ENCODE results near the gene SPINT2.

SPINT2 gene

DNA sequence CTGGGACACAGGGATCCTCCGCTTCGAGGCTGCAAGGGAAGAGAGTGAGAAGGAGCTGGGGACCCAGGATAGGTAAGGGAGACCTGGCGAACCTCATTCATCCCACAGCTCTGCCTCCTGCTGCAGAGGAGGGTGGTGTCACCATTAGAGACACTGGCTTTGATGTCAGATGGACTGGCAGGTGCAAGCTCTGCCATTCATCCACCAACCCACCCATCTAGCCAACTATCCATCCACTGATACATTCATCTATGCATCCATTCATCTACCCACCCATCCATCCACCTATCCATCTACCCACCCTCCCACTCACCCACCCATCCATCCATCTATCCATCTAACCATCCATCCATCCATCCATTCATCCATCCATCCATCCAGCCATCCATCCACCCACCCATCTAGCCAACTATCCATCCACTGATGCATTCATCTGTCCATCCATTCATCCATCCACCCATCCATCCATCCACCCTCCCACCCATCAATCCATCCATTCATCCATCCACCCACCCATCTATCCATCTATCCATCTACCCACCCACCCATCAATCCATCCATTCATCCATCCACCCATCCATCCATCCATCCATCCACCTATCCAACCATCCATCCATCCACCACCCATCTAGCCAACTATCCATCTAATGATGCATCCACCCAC is 45.4 kb downstream of the SPINT2 start:
- H3K27me3 ChIP-seq (replicated peaks in 2 of 5; ENCODE audit: control insufficient read depth in 4 of 5, insufficient read depth in 5 of 5, low read length in 4 of 5): no peaks in the 10 kb centered on the region
- DNase-seq: no peak
- no peak overlapping the region for H3K27ac ChIP-seq (ENCODE audit: insufficient read depth in 1 of 2, low read depth in 1 of 2, low read length in 2 of 2, poor library complexity in 1 of 2, severe bottlenecking in 2 of 2)
- H3K4me3 ChIP-seq (ENCODE audit: control insufficient read depth in 1 of 7, extremely low read depth in 1 of 7, insufficient read depth in 4 of 7, low read depth in 2 of 7, low read length in 6 of 7): no peak overlapping the region
- 97% methylated on average over 3 of the region's 3 CpGs for WGBS (ENCODE audit: insufficient coverage)
- peaks cover 0 to 16% (median under 1%) of the 10 kb centered on the region in 4 experiments for H3K4me1 ChIP-seq (ENCODE audit: control extremely low read depth in 1 of 4, control insufficient read depth in 4 of 4, insufficient read depth in 4 of 4, low read length in 3 of 4)
- peaks cover 0 to 36% (median 18%) of the 10 kb centered on the region in 4 experiments for H3K36me3 ChIP-seq (ENCODE audit: control insufficient read depth in 4 of 4, insufficient read depth in 4 of 4, low read length in 3 of 4)
- no peaks in the 10 kb centered on the region for H3K9me3 ChIP-seq (ENCODE audit: control extremely low read depth in 1 of 5, control insufficient read depth in 4 of 5, insufficient read depth in 2 of 5, low read depth in 1 of 5, low read length in 4 of 5)
- POLR2A ChIA-PET: no interaction called here
- CTCF ChIA-PET: interaction anchor here (1.2 to 2.8 kb wide), 3 partner anchors 11 to 65 kb away, joined by 3 to 8 read pairs (median 3); no protein-coding TSS in a partner anchor

DNA sequence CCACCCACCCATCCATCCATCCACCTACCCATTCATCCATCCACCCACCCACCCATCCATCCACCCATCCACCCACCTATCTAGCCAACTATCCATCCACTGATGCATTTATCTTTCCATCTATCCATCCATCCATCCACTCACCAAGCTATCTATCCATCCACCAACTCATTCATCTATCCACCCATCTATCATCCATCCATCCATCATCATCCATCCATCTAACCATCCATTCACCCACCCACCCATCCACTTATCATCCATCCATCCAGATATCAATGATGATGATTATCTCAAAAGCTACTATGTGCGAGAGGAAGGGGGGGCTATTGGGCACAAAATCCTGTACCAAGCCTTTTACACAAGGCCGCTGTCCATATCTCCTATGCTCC is 45.9 kb downstream of the SPINT2 start:
- Histone ChIP-seq H3K36me3 (ENCODE audit: control insufficient read depth in 4 of 4, insufficient read depth in 4 of 4, low read length in 3 of 4) (peaks cover 0 to 32% (median 18%) of the 10 kb centered on the region in 4 experiments), H3K27me3 (replicated peaks in 2 of 5; ENCODE audit: control insufficient read depth in 4 of 5, insufficient read depth in 5 of 5, low read length in 4 of 5) (no peaks in the 10 kb centered on the region), H3K4me3 (ENCODE audit: control insufficient read depth in 1 of 7, extremely low read depth in 1 of 7, insufficient read depth in 4 of 7, low read depth in 2 of 7, low read length in 6 of 7) (no peak overlapping the region), H3K9me3 (ENCODE audit: control extremely low read depth in 1 of 5, control insufficient read depth in 4 of 5, insufficient read depth in 2 of 5, low read depth in 1 of 5, low read length in 4 of 5) (no peaks in the 10 kb centered on the region), H3K4me1 (ENCODE audit: control extremely low read depth in 1 of 4, control insufficient read depth in 4 of 4, insufficient read depth in 4 of 4, low read length in 3 of 4) (peaks cover 0 to 21% (median 4%) of the 10 kb centered on the region in 4 experiments), H3K27ac (ENCODE audit: insufficient read depth in 1 of 2, low read depth in 1 of 2, low read length in 2 of 2, poor library complexity in 1 of 2, severe bottlenecking in 2 of 2) (no peak overlapping the region)
- WGBS (ENCODE audit: insufficient coverage): 100% methylated on average over 1 of the region's 2 CpGs
- DNase-seq: no peak
- ChIA-PET POLR2A (no interaction called here), CTCF (interaction anchor here (0.9 to 2.8 kb wide), 3 partner anchors 11 to 65 kb away, joined by 3 to 8 read pairs (median 3); no protein-coding TSS in a partner anchor)

DNA sequence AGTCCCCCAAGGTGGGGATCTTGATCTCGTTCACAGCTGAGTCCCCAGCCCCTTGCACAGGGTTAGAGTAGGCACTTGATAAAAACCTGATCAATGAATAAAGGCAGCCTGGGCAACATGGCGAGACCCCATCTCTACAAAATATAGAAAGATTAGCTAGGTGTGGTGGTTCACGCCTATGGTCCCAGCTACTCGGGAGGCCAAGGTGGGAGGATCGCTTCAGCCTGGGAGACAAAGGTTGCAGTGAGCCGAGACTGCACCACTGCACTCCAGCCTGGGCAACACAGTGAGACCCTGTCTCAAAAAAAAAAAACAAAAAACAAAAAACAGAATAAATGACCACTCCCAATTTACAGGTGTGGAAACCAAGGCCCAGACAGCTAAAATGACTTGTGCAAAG is 46.6 kb downstream of the SPINT2 start:
- no peak overlapping the region for H3K27ac ChIP-seq (ENCODE audit: insufficient read depth in 1 of 2, low read depth in 1 of 2, low read length in 2 of 2, poor library complexity in 1 of 2, severe bottlenecking in 2 of 2)
- 100% methylated on average over 2 of the region's 6 CpGs for WGBS (ENCODE audit: insufficient coverage)
- no peak overlapping the region for H3K4me3 ChIP-seq (ENCODE audit: control insufficient read depth in 1 of 7, extremely low read depth in 1 of 7, insufficient read depth in 4 of 7, low read depth in 2 of 7, low read length in 6 of 7)
- POLR2A ChIA-PET: no interaction called here
- DNase-seq: no peak
- peaks cover 0 to 27% (median 17%) of the 10 kb centered on the region in 4 experiments for H3K36me3 ChIP-seq (ENCODE audit: control insufficient read depth in 4 of 4, insufficient read depth in 4 of 4, low read length in 3 of 4)
- H3K9me3 ChIP-seq (ENCODE audit: control extremely low read depth in 1 of 5, control insufficient read depth in 4 of 5, insufficient read depth in 2 of 5, low read depth in 1 of 5, low read length in 4 of 5): no peaks in the 10 kb centered on the region
- peaks cover 0 to 24% (median 7%) of the 10 kb centered on the region in 4 experiments for H3K4me1 ChIP-seq (ENCODE audit: control extremely low read depth in 1 of 4, control insufficient read depth in 4 of 4, insufficient read depth in 4 of 4, low read length in 3 of 4)
- no peaks in the 10 kb centered on the region for H3K27me3 ChIP-seq (replicated peaks in 2 of 5; ENCODE audit: control insufficient read depth in 4 of 5, insufficient read depth in 5 of 5, low read length in 4 of 5)
- CTCF ChIA-PET: interaction anchor here (0.9 to 2.8 kb wide), 5 partner anchors 12 to 66 kb away, joined by 3 to 8 read pairs (median 4); no protein-coding TSS in a partner anchor

DNA sequence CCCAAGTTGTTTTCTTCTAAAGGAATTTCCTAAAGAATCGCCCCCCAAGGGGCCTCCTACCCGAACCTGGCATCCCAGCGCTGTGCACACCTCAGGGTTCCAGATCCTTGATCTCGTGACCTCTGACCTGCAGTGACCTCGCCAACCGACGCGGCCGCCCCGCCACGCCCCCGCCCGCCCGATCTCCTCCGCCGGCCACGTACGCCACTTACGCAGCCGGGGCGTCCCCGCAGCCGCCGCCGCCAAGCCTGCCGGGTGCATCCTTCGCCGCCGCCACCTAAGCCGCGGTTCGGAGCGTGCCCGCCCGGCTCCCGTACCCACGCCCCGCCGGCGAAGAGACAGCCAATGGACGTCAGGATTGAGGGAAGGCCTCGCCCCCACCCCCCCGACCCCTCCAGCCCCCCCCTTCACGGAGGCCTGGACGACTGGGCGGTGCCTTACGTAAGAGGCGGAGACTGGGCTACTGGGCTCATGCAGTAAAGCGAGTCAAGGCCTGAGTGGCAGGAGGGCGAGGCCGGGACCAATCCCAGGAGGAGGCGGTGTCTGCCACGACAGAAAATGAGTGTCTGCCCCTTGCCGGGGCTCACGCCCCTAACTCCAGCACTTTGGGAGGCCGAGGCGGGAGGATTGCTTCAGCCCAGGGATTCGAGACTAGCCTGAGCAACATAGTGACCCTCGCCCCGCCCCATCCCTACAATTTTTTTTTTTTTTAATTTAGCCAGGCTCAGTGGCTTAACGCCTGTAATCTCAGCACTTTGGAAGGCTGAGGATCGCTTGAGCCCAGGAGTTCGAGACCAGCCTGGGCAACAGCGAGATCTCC is 51.5 kb downstream of the SPINT2 start, which contains the start of gene YIF1B:
YIF1B (minus strand) TSS at position 291 of the 820 bp plus-strand sequence; CDS start at position 261, 30 bp downstream.
- peaks cover 3 to 67% (median 55%) of the 10 kb centered on the region in 4 experiments for H3K4me1 ChIP-seq (ENCODE audit: control extremely low read depth in 1 of 4, control insufficient read depth in 4 of 4, insufficient read depth in 4 of 4, low read length in 3 of 4)
- ChIA-PET POLR2A (interaction anchor here (0.6 kb wide), 1 partner anchor 257 kb away, joined by 3 read pairs; no protein-coding TSS in a partner anchor), CTCF (interaction anchor here (1.0 kb wide), 1 partner anchor 20 kb away, joined by 3 read pairs; the partner anchor contains the start of gene CATSPERG)
- H3K27me3 ChIP-seq (replicated peaks in 2 of 5; ENCODE audit: control insufficient read depth in 4 of 5, insufficient read depth in 5 of 5, low read length in 4 of 5): no peaks in the 10 kb centered on the region
- 0% methylated on average over 40 of the region's 64 CpGs for WGBS (ENCODE audit: insufficient coverage)
- peak; percentile 95 to 99 (median 98) for DNase-seq
- no peaks in the 10 kb centered on the region for H3K36me3 ChIP-seq (ENCODE audit: control insufficient read depth in 4 of 4, insufficient read depth in 4 of 4, low read length in 3 of 4)
- peak within 1 kb of the TSS; percentile 40 to 83 for H3K27ac ChIP-seq (ENCODE audit: insufficient read depth in 1 of 2, low read depth in 1 of 2, low read length in 2 of 2, poor library complexity in 1 of 2, severe bottlenecking in 2 of 2)
- peak within 1 kb of the TSS; percentile 34 to 95 (median 73) for H3K4me3 ChIP-seq (ENCODE audit: control insufficient read depth in 1 of 7, extremely low read depth in 1 of 7, insufficient read depth in 4 of 7, low read depth in 2 of 7, low read length in 6 of 7)
- no peaks in the 10 kb centered on the region for H3K9me3 ChIP-seq (ENCODE audit: control extremely low read depth in 1 of 5, control insufficient read depth in 4 of 5, insufficient read depth in 2 of 5, low read depth in 1 of 5, low read length in 4 of 5)

DNA sequence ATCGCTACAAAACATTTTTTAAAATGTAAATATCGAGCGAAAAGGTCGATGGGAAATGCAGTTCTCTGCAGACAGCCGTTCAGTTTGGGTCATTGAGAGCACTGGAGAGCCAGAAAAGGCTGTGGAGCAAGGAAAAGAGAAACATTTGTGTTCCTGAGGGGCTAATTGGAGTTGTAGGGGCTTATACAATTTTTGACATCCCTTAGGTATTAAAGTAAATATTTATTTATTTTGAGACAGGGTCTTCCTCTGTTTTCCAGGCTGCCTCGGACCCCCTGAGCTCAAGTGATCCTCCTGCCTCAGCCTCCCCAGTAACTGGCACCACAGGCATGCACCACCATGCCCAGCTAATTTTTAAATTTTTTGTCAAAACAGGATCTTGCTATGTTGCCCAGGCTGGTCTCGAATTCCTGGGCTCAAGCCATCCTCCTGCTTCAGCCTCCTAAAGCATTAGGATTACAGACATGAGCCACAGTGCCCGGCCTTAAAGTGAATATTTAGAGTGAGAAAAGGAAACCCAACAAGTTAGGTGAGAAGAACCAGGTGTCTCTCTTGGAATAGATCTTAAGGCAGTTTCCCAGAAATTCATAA is 52.2 kb downstream of the SPINT2 start:
- Histone ChIP-seq H3K4me3 (ENCODE audit: control insufficient read depth in 1 of 7, extremely low read depth in 1 of 7, insufficient read depth in 4 of 7, low read depth in 2 of 7, low read length in 6 of 7) (peak overlapping the region; percentile 34 to 77 (median 58)), H3K4me1 (ENCODE audit: control extremely low read depth in 1 of 4, control insufficient read depth in 4 of 4, insufficient read depth in 4 of 4, low read length in 3 of 4) (peaks cover 3 to 67% (median 56%) of the 10 kb centered on the region in 4 experiments), H3K27me3 (replicated peaks in 2 of 5; ENCODE audit: control insufficient read depth in 4 of 5, insufficient read depth in 5 of 5, low read length in 4 of 5) (no peaks in the 10 kb centered on the region), H3K27ac (ENCODE audit: insufficient read depth in 1 of 2, low read depth in 1 of 2, low read length in 2 of 2, poor library complexity in 1 of 2, severe bottlenecking in 2 of 2) (peak overlapping the region; percentile 40 to 83), H3K36me3 (ENCODE audit: control insufficient read depth in 4 of 4, insufficient read depth in 4 of 4, low read length in 3 of 4) (no peaks in the 10 kb centered on the region), H3K9me3 (ENCODE audit: control extremely low read depth in 1 of 5, control insufficient read depth in 4 of 5, insufficient read depth in 2 of 5, low read depth in 1 of 5, low read length in 4 of 5) (no peaks in the 10 kb centered on the region)
- 17% methylated on average over 6 of the region's 8 CpGs for WGBS (ENCODE audit: insufficient coverage)
- DNase-seq: no peak
- POLR2A ChIA-PET: no interaction called here
- CTCF ChIA-PET: interaction anchor here (1.0 kb wide), 1 partner anchor 19 kb away, joined by 3 read pairs; the partner anchor contains the start of gene CATSPERG

DNA sequence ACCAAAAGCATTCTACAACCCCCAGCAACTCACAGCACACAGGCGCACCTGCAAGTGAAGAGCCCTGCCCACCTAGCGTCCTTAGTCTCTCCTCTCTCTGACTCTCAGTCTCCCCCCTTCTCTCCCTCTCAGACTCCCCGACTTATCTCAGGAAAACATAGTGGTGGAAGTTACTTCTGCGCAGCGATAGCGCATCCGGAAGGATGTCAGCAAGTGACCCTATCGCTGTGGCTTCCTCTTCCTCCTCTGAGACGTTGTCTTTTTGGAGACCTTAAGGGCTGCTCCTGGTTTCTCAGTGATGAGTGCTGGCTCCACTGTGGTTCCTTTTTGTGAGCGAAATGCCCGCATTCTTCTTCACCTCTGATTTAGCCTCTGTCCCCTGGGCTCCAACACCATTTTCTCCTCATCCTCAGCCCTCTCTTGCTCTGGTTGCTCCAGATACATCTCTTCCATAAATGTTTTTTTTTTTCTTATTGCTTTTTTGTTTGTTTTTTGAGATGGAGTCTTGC is 52.8 kb downstream of the SPINT2 start:
- ChIA-PET CTCF (interaction anchor here (1.0 kb wide), 1 partner anchor 19 kb away, joined by 3 read pairs; the partner anchor contains the start of gene CATSPERG), POLR2A (no interaction called here)
- H3K27ac ChIP-seq (ENCODE audit: insufficient read depth in 1 of 2, low read depth in 1 of 2, low read length in 2 of 2, poor library complexity in 1 of 2, severe bottlenecking in 2 of 2): peak overlapping the region in 1 of 2 experiments; percentile 83
- H3K4me1 ChIP-seq (ENCODE audit: control extremely low read depth in 1 of 4, control insufficient read depth in 4 of 4, insufficient read depth in 4 of 4, low read length in 3 of 4): peaks cover 3 to 67% (median 56%) of the 10 kb centered on the region in 4 experiments
- DNase-seq: peak; percentile 96 to 98 (median 96)
- H3K36me3 ChIP-seq (ENCODE audit: control insufficient read depth in 4 of 4, insufficient read depth in 4 of 4, low read length in 3 of 4): no peaks in the 10 kb centered on the region
- WGBS (ENCODE audit: insufficient coverage): 0% methylated on average over 11 of the region's 11 CpGs
- H3K9me3 ChIP-seq (ENCODE audit: control extremely low read depth in 1 of 5, control insufficient read depth in 4 of 5, insufficient read depth in 2 of 5, low read depth in 1 of 5, low read length in 4 of 5): no peaks in the 10 kb centered on the region
- no peaks in the 10 kb centered on the region for H3K27me3 ChIP-seq (replicated peaks in 2 of 5; ENCODE audit: control insufficient read depth in 4 of 5, insufficient read depth in 5 of 5, low read length in 4 of 5)
- peak overlapping the region in 6 of 7 experiments; percentile 29 to 77 (median 60) for H3K4me3 ChIP-seq (ENCODE audit: control insufficient read depth in 1 of 7, extremely low read depth in 1 of 7, insufficient read depth in 4 of 7, low read depth in 2 of 7, low read length in 6 of 7)

Measured in common myeloid progenitor, CD34-positive (primary cell).